RWPE1 (cell line): ENCODE measurements around the gene CHD9.

Experiments
- CTCF ChIA-PET: fragments of 350-600 bp; sonication (Branson Sonifier 250); formaldehyde crosslinking; extraction: SDS; loops from one replicate; lab custom pipeline; 2021; lab: Yijun Ruan, JAX
- POLR2A ChIA-PET: fragments of 400-600 bp; formaldehyde crosslinking; extraction: SDS; loops from one replicate; lab custom pipeline; 2020; ENCODE audit warnings: antibody characterized with exemption; ENCODE audit not compliant: low non-redundant PET; lab: Yijun Ruan, JAX
- DNase-seq: peaks from one replicate; pipeline ENCODE4 v3.0.0; 2012; ENCODE audit warnings: low spot score
- H3K27ac ChIP-seq: fragments of 450-650 bp; 2 replicates; pipeline ENCODE4 v1.5.1; 2017
- CTCF ChIP-seq: fragments of 450-650 bp; conservative IDR thresholded peaks from 2 replicates; pipeline ENCODE4 v1.5.1; 2017; ENCODE audit warnings: low read depth, mild to moderate bottlenecking

Gene CHD9

GRCh38 chr16:53281280-53281679 is 226.5 kb downstream of the CHD9 start:
- POLR2A ChIA-PET = no interaction called here
- CTCF ChIA-PET = no interaction called here
- no peak for TF ChIP-seq CTCF
- DNase-seq = no peak
- no peak overlapping the region for H3K27ac ChIP-seq

GRCh38 chr16:53281859-53282258 is 227.1 kb downstream of the CHD9 start:
- ChIA-PET POLR2A (no interaction called here), CTCF (interaction anchor here (0.6 kb wide), 1 partner anchor 228 kb away, joined by 3 read pairs; no protein-coding TSS in a partner anchor)
- TF ChIP-seq CTCF = no peak
- H3K27ac ChIP-seq = no peak overlapping the region
- DNase-seq = no peak

GRCh38 chr16:53282328-53282727 is 227.5 kb downstream of the CHD9 start:
- peak overlapping the region; percentile 36 for H3K27ac ChIP-seq
- TF ChIP-seq CTCF = no peak
- DNase-seq = no peak
- ChIA-PET CTCF (interaction anchor here (0.6 kb wide), 1 partner anchor 228 kb away, joined by 3 read pairs; no protein-coding TSS in a partner anchor), POLR2A (no interaction called here)

GRCh38 chr16:53282975-53283946 is 228.5 kb downstream of the CHD9 start:
- ChIA-PET POLR2A (no interaction called here), CTCF (interaction anchor here (0.6 to 1.0 kb wide), 6 partner anchors 11 to 1160 kb away, joined by 3 to 7 read pairs (median 4); no protein-coding TSS in a partner anchor)
- no peak overlapping the region for H3K27ac ChIP-seq
- DNase-seq = peak; percentile 42
- peak; percentile 64 for TF ChIP-seq CTCF

- DNase-seq = no peak
- H3K27ac ChIP-seq = no peak overlapping the region
- TF ChIP-seq CTCF = no peak
- CTCF ChIA-PET = interaction anchor here (0.6 kb wide), 1 partner anchor 78 kb away, joined by 3 read pairs; no protein-coding TSS in a partner anchor
- POLR2A ChIA-PET = no interaction called here
These were observed 230.4 kb downstream of the CHD9 start for GRCh38 chr16:53285236-53285635.

GRCh38 chr16:53290520-53290919 is 235.7 kb downstream of the CHD9 start:
- ChIA-PET POLR2A (no interaction called here), CTCF (interaction anchor here (0.6 kb wide), 2 partner anchors 20 to 1734 kb away, joined by 3 to 4 read pairs; no protein-coding TSS in a partner anchor)
- TF ChIP-seq CTCF = no peak

More at GRCh38 chr16:53290520-53290919, 235.7 kb downstream of the CHD9 start:
- DNase-seq = no peak
- no peak overlapping the region for H3K27ac ChIP-seq
